Activated naive CD4-positive, alpha-beta T cell treated with anti-CD3 and anti-CD28 coated beads, Interleukin-2, amount 50 U/mL, for 24 hours (primary cell): ENCODE data around the gene PRKCG.
"Not testable (repeated sequence)": the region's sequence is repeated elsewhere in the genome, so short reads cannot be mapped to it uniquely, and the experiment has no call there.

Experiments
- H3K27ac Mint-ChIP-seq: one replicate; pipeline ENCODE4 v1.8.0; 2021; ENCODE audit warnings: mild to moderate bottlenecking, mixed read lengths
- H3K27me3 Mint-ChIP-seq: one replicate; pipeline ENCODE4 v1.8.0; 2021; ENCODE audit warnings: mixed read lengths
- H3K36me3 Mint-ChIP-seq: one replicate; pipeline ENCODE4 v1.8.0; 2021; ENCODE audit warnings: mixed read lengths
- H3K4me1 Mint-ChIP-seq: one replicate; pipeline ENCODE4 v1.8.0; 2021; ENCODE audit warnings: mixed read lengths
- H3K4me3 Mint-ChIP-seq: one replicate; pipeline ENCODE4 v1.8.0; 2021; ENCODE audit warnings: mild to moderate bottlenecking, mixed read lengths
- H3K9me3 Mint-ChIP-seq: one replicate; pipeline ENCODE4 v1.8.0; 2021; ENCODE audit warnings: mixed read lengths

Gene PRKCG

DNA sequence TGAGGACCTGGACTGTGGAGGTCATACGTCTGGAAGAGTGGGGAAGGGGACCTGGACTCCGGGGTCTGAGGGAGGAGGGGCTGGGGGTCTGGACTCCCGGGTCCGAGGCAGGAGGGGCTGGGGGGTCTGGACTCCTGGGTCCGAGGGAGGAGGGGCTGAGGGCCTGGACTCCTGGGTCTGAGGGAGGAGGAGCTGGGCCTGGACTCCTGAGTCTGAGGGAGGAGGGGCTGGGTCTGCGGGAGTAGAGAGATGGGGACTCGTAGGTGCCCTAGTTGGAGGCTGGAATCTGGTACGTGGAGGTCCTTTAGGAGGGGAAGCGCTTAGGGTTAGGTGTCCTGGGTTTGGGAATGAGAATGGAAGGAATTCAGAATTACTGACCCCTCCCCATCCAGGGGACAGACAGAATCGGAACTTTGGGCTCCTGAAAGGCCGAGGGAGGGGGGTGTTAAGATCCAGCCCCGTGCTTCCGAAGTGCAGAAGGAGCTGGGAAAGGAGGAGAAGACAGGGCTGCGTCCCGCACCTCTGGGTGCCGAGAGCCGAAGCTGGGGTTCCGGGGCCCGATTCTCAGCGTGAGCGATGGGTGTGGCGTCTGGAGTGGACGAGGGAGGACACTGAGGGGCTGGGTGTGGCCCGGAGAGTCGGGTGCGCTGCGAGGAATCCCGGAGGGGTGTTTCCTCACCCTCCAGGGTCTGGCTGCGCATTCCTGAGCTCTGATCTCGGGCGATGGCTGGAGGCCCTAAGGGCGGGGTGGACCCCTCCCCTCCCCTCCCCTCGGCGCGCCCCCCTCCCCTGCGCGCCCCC lies 13.7 kb upstream of the PRKCG start:
- no peaks in the 10 kb centered on the region for H3K9me3 Mint-ChIP-seq
- H3K36me3 Mint-ChIP-seq, result peaks cover 6% of the 10 kb centered on the region
- H3K27ac Mint-ChIP-seq, result peak overlapping the region; percentile 84
- no peaks in the 10 kb centered on the region for H3K27me3 Mint-ChIP-seq
- H3K4me3 Mint-ChIP-seq, result peak overlapping the region; percentile 96
- peaks cover 50% of the 10 kb centered on the region for H3K4me1 Mint-ChIP-seq

DNA sequence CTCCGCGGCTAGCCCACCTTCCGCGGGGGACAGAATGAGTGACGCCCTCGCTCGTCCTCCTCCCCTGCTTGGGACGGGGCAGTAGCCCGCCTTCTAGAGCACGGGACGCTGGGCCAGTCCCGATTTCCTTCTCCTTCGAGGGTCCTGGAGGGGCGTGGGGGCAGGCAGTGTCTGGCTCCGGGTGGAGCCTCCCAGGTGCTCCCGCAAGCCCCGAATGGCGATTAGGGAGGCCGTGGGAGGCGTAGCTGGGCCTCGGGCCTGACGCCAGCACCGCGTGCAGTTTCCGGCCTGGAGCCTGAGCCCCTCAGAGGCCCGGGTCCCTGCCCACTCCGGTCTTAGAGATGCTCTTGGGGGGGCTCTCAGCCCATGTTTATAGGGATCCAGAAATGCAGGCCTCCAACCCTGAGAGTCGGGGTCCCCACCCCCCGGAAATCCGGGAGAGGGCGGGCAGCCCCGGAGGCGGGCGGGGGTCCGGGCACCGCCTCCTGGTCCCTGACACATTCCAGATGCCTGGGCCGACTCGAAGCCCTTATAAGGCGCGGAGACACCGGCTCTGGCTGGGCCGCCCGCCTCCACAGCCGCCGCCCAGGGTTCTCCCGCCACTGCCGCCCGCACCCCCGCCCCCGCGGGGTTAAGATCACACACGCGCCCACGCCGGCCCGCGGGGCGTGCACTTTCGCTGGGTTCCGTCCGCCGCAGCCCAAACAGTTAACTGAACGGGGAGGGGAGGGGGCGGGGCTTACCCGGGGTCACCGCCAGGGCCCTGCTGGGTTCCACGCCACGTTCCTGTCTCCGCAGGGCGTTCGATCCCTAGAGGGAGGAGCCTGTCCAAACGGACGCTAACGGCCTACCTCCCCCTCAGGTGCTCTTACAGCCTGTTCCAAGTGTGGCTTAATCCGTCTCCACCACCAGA lies 12.8 kb upstream of the PRKCG start:
- Mint-ChIP-seq H3K4me1 (peaks cover 58% of the 10 kb centered on the region), H3K9me3 (no peaks in the 10 kb centered on the region), H3K27ac (no peak overlapping the region), H3K4me3 (peak overlapping the region; percentile 96), H3K36me3 (peaks cover 14% of the 10 kb centered on the region), H3K27me3 (no peaks in the 10 kb centered on the region)

- peaks cover 66% of the 10 kb centered on the region for H3K4me1 Mint-ChIP-seq
- not testable (repeated sequence) for H3K9me3 Mint-ChIP-seq, H3K27ac Mint-ChIP-seq, H3K27me3 Mint-ChIP-seq
- peak overlapping the region; percentile 96 for H3K4me3 Mint-ChIP-seq
- peaks cover 21% of the 10 kb centered on the region for H3K36me3 Mint-ChIP-seq
These were observed 12.1 kb upstream of the PRKCG start for GRCh38 chr19:53869805-53870484.

- no peaks in the 10 kb centered on the region for H3K9me3 Mint-ChIP-seq
- H3K27ac Mint-ChIP-seq, result peak overlapping the region; percentile 46
- H3K36me3 Mint-ChIP-seq, result peaks cover 21% of the 10 kb centered on the region
- peaks cover 68% of the 10 kb centered on the region for H3K4me1 Mint-ChIP-seq
- H3K4me3 Mint-ChIP-seq, result peak overlapping the region; percentile 64
- H3K27me3 Mint-ChIP-seq, result no peaks in the 10 kb centered on the region
These were observed 11.5 kb upstream of the PRKCG start for GRCh38 chr19:53870485-53870844.

GRCh38 chr19:53871454-53871853 lies 10.5 kb upstream of the PRKCG start:
- H3K9me3 Mint-ChIP-seq, result no peaks in the 10 kb centered on the region
- H3K4me3 Mint-ChIP-seq, result peak overlapping the region; percentile 31
- peaks cover 70% of the 10 kb centered on the region for H3K4me1 Mint-ChIP-seq
- no peaks in the 10 kb centered on the region for H3K27me3 Mint-ChIP-seq
- peaks cover 21% of the 10 kb centered on the region for H3K36me3 Mint-ChIP-seq
- H3K27ac Mint-ChIP-seq, result no peak overlapping the region

DNA sequence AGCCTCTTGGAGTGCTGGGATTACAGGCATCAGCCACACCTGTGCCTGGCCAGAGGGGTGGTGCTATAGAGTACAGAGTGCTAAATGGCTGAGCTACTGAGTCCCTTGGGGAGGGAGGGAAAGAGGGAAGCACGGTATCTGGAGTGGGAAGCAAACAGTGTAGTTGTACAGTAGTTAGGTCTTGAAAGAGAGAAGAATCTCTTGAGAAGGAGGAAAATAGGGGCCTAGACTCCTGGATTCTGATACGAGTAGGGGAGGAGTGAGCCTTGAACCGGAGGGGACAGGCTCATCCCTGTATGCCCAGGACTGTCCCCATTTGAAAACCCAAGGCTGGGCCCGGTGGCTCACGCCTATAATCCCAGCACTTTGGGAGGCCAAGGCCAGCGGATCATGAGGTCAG lies 9.2 kb upstream of the PRKCG start:
- H3K27ac Mint-ChIP-seq, result no peak overlapping the region
- peaks cover 71% of the 10 kb centered on the region for H3K4me1 Mint-ChIP-seq
- no peak overlapping the region for H3K4me3 Mint-ChIP-seq
- peaks cover 24% of the 10 kb centered on the region for H3K36me3 Mint-ChIP-seq
- no peaks in the 10 kb centered on the region for H3K27me3 Mint-ChIP-seq
- H3K9me3 Mint-ChIP-seq, result no peaks in the 10 kb centered on the region

DNA sequence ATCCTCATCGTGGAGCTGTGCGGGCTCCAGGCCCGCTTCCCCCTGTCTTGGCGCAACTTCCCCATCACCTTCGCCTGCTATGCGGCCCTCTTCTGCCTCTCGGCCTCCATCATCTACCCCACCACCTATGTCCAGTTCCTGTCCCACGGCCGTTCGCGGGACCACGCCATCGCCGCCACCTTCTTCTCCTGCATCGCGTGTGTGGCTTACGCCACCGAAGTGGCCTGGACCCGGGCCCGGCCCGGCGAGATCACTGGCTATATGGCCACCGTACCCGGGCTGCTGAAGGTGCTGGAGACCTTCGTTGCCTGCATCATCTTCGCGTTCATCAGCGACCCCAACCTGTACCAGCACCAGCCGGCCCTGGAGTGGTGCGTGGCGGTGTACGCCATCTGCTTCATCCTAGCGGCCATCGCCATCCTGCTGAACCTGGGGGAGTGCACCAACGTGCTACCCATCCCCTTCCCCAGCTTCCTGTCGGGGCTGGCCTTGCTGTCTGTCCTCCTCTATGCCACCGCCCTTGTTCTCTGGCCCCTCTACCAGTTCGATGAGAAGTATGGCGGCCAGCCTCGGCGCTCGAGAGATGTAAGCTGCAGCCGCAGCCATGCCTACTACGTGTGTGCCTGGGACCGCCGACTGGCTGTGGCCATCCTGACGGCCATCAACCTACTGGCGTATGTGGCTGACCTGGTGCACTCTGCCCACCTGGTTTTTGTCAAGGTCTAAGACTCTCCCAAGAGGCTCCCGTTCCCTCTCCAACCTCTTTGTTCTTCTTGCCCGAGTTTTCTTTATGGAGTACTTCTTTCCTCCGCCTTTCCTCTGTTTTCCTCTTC lies 8.0 kb upstream of the PRKCG start:
- peaks cover 71% of the 10 kb centered on the region for H3K4me1 Mint-ChIP-seq
- peaks cover 24% of the 10 kb centered on the region for H3K36me3 Mint-ChIP-seq
- H3K4me3 Mint-ChIP-seq, result peak overlapping the region; percentile 64
- H3K27me3 Mint-ChIP-seq, result no peaks in the 10 kb centered on the region
- peak overlapping the region; percentile 53 for H3K27ac Mint-ChIP-seq
- no peaks in the 10 kb centered on the region for H3K9me3 Mint-ChIP-seq

DNA sequence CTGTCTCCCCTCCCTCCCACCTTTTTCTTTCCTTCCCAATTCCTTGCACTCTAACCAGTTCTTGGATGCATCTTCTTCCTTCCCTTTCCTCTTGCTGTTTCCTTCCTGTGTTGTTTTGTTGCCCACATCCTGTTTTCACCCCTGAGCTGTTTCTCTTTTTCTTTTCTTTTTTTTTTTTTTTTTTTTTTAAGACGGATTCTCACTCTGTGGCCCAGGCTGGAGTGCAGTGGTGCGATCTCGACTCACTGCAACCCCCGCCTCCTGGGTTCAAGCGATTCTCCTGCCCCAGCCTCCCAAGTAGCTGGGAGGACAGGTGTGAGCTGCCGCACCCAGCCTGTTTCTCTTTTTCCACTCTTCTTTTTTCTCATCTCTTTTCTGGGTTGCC lies 7.4 kb upstream of the PRKCG start:
- Mint-ChIP-seq H3K27ac (peak overlapping the region; percentile 51), H3K9me3 (no peaks in the 10 kb centered on the region), H3K36me3 (peaks cover 24% of the 10 kb centered on the region), H3K27me3 (no peaks in the 10 kb centered on the region), H3K4me1 (peaks cover 73% of the 10 kb centered on the region), H3K4me3 (peak overlapping the region; percentile 64)

- H3K4me3 Mint-ChIP-seq, result no peak overlapping the region
- peaks cover 24% of the 10 kb centered on the region for H3K36me3 Mint-ChIP-seq
- no peak overlapping the region for H3K27ac Mint-ChIP-seq
- H3K27me3 Mint-ChIP-seq, result no peaks in the 10 kb centered on the region
- H3K4me1 Mint-ChIP-seq, result peaks cover 69% of the 10 kb centered on the region
- no peaks in the 10 kb centered on the region for H3K9me3 Mint-ChIP-seq
These were observed 6.2 kb upstream of the PRKCG start for GRCh38 chr19:53875602-53876325.

- peaks cover 21% of the 10 kb centered on the region for H3K36me3 Mint-ChIP-seq
- H3K4me1 Mint-ChIP-seq, result peaks cover 59% of the 10 kb centered on the region
- H3K9me3 Mint-ChIP-seq, result no peaks in the 10 kb centered on the region
- peak overlapping the region; percentile 53 for H3K4me3 Mint-ChIP-seq
- H3K27me3 Mint-ChIP-seq, result no peaks in the 10 kb centered on the region
- H3K27ac Mint-ChIP-seq, result no peak overlapping the region
These were observed 5.3 kb upstream of the PRKCG start for GRCh38 chr19:53876651-53877224.

DNA sequence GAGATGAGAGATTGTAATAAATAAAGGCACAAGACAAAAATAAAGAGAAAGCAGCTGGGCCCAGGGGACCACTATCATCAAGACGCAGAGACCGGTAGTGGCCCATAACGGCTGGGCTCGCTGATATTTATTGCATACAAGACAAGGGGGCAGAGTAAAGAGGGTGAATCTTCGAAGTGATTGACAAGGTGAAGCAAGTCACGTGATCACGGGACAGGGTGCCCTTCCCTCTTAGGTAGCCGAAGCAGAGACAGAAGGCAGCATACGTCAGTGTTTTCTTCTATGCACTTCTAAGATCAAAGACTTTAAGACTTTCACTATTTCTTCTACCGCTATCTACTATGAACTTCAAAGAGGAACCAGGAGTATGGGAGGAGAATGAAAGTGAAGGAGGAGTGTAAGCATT lies 4.6 kb upstream of the PRKCG start:
- Mint-ChIP-seq H3K4me3 (peak overlapping the region; percentile 53), H3K36me3 (peaks cover 21% of the 10 kb centered on the region), H3K27me3 (no peaks in the 10 kb centered on the region), H3K4me1 (peaks cover 58% of the 10 kb centered on the region), H3K9me3 (no peaks in the 10 kb centered on the region), H3K27ac (peak overlapping the region; percentile 31)

- Mint-ChIP-seq H3K4me1 (peaks cover 51% of the 10 kb centered on the region), H3K27me3 (peaks cover 2% of the 10 kb centered on the region), H3K36me3 (peaks cover 14% of the 10 kb centered on the region), H3K27ac (no peak overlapping the region), H3K9me3 (no peaks in the 10 kb centered on the region), H3K4me3 (no peak overlapping the region)
These were observed 3.2 kb upstream of the PRKCG start for GRCh38 chr19:53878776-53879139.

DNA sequence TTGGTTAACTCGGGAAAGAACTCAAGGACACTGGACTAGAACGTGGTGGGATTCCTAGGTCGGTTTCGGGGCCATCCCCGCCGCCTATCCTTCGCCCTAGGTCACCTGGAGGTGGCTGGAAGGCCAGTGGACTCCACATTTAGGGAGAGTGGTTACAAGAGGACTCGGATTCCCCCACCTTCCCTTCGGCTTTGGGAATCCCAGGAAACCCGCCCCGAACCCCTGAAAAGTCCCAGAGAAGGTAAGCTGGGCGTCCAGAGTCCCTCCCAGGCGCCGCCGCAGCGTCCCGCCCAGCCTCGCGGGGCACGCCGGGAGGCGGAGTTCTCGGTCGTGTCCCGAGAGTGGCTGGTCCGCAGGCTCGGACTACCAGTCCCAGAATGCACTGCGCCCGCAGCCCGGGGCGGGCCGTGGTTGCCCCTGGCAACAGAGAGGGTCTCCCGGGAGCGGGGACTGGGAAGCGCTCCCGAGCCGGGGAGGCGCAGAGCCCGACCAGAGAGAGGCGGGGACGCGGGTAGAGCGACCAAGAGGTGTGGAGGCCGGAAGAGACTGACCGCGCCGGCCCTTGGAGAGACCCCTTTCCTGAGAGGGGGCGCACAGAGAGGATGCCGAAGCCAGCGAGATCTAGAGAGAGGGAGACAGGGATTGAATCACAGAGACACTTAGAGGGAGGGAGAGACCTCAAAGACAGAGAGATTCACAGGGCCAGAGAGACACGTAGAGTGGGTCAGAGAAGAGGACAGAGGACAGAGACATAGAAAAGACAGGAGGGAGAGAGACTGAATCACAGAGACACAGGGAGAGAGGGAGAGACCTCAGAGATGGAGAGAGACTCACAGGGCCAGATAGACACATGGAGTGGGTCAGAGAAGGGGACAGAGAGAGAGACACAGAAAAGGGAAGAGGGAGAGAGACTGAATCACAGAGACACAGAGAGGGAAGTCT lies 2.6 kb upstream of the PRKCG start:
- no peak overlapping the region for H3K27ac Mint-ChIP-seq
- H3K4me1 Mint-ChIP-seq, result peaks cover 47% of the 10 kb centered on the region
- no peaks in the 10 kb centered on the region for H3K9me3 Mint-ChIP-seq
- H3K4me3 Mint-ChIP-seq, result no peak overlapping the region
- H3K36me3 Mint-ChIP-seq, result peaks cover 8% of the 10 kb centered on the region
- peaks cover 6% of the 10 kb centered on the region for H3K27me3 Mint-ChIP-seq
